Heart left ventricle (tissue), 16 donors: ENCODE measurements around the gene SLC25A47. TPM values are rescaled to one million over a fixed set of nuclear protein-coding genes. Genes with fewer than 3 reads are reported as not detected.

ENCODE experiments used
- ATAC-seq, 4 donors: fragments of 200-7000 bp; cut with Tn5 transposase; one replicate each; pipeline ENCODE4 v1.9.1; 2020 to 2022; ENCODE audit warnings: moderate library complexity in 4 of 4, mild to moderate bottlenecking in 3 of 4, moderate number of reproducible peaks in 1 of 4
- DNase-seq, 5 donors: peaks; one replicate each; pipeline ENCODE4 v3.0.0-alpha.2; 2020
- H3K27ac ChIP-seq, 12 donors: fragments of 200-600 bp; sonication (generic) in 4 of 12; one replicate each; pipeline versions ENCODE4 v1.5.0 to v1.8.0; 2016 to 2022; ENCODE audit warnings: mild to moderate bottlenecking in 2 of 12
- H3K27me3 ChIP-seq, 9 donors: fragments of 200-600 bp; sonication (generic) in 2 of 9; one replicate each; pipeline versions ENCODE4 v1.5.1 to v1.8.0; 2016 to 2022; ENCODE audit warnings: mild to moderate bottlenecking in 3 of 9
- H3K36me3 ChIP-seq, 9 donors: fragments of 200-600 bp; sonication (generic) in 2 of 9; one replicate each; pipeline versions ENCODE4 v1.5.0 to v1.8.0; 2018 to 2022; ENCODE audit warnings: mild to moderate bottlenecking in 2 of 9
- H3K4me1 ChIP-seq, 12 donors: fragments of 200-600 bp; sonication (generic) in 4 of 12; one replicate each; pipeline versions ENCODE4 v1.5.0 to v1.8.0; 2016 to 2022; ENCODE audit warnings: mild to moderate bottlenecking in 3 of 12
- H3K4me3 ChIP-seq, 12 donors: fragments of 200-600 bp; sonication (generic) in 4 of 12; one replicate each; pipeline versions ENCODE4 v1.5.0 to v1.8.0; 2017 to 2022; ENCODE audit warnings: mild to moderate bottlenecking in 9 of 12, moderate library complexity in 4 of 12
- H3K9me3 ChIP-seq, 12 donors: fragments of 200-600 bp; sonication (generic) in 4 of 12; one replicate each; pipeline versions ENCODE4 v1.5.0 to v1.8.0; 2016 to 2022; ENCODE audit warnings: mild to moderate bottlenecking in 1 of 12
- POLR2A ChIP-seq, 2 donors: fragments of 450-650 bp; IDR thresholded peaks; one replicate each; pipeline ENCODE4 v1.6.1; 2017; ENCODE audit warnings: antibody characterized with exemption in 2 of 2, mild to moderate bottlenecking in 2 of 2, moderate library complexity in 2 of 2
- WGBS, 4 donors: extraction: QIAGEN DNeasy Blood & Tissue Kit in 2 of 4; methylation state at CpG; one replicate each; pipeline versions ENCODE4 v1.1.5 to v1.1.7; 2013 to 2018; 5-methylcytosine and 5-hydroxymethylcytosine counted together
- intact Hi-C, 10 donors: fragments of 100-400 bp; cut with DNase I; formaldehyde crosslinking; loops; one replicate each; pipeline versions ENCODE4 v1.11.1 to v1.14.2; 2022
- polyA plus RNA-seq, 2 donors: library from polyadenylated mRNA; stranded (reverse); fragments of 200-250 nt; gene quantifications; one replicate each; pipeline ENCODE4 v1.2.3, GENCODE V29; 2013
- total RNA-seq, 9 donors: library from RNA; depleted of rRNA in 2 of 9; stranded (reverse); fragments of >200 nt in 2 of 9; fragmentation: NEBNext Ultra II Directional in 3 of 9; extraction: Animal tissue kit (Norgen Biotek cat#: 25700) in 3 of 9; gene quantifications; one replicate each; pipeline versions ENCODE4 v1.1.0 to v1.2.4, GENCODE V29; 2016 to 2023
- TF ChIP-seq, protein P1 (sequence below), 12 donors: fragments of 200-600 bp; sonication (generic) in 4 of 12; IDR thresholded peaks; one replicate each; pipeline versions ENCODE4 v1.5.0 to v1.8.0; 2018 to 2022; ENCODE audit warnings: antibody characterized with exemption in 12 of 12, mild to moderate bottlenecking in 5 of 12
- donor health status: ischemic (EF 13 %, LVEDD 7.1; RV severe dilation, severe dysfunction).
- donor health status: healthy with polysubstance abuse.
- donor health status: DM: no; HTN: yes; CAD: no.
- donor health status: DM: no; HTN: no; CAD: no.
- donor health status: ischemic (EF 25% LVEDD 6.9; RV normal size, moderate dysfunction).
- donor health status: ischemic (EF 25% LVEDD 5.7; RV mildly dilated, moderate dysfunction).
- donor health status: healthy.
- donor health status: DM: yes; HTN: yes; CAD: no.
- donor health status: ischemic (EF 35%, LVEDD 5.7; RV mildly dilated, moderate dysfunction).
- donor health status: nonischemic (EF 11% LVEDD 7.7; RV severe dilation, severe dysfunction).
- donor health status: DM: yes; HTN: yes; CAD: no.
- donor health status: PGD.
- donor health status: ischemic (EF 29% LVEDD 5.4; RV normal size, mild dysfunction).
- donor health status: nonischemic (EF 23%, LVEDD 6.1; RV moderate dilation, normal function).

The SLC25A47 gene
- total and polyA plus RNA-seq, 11 donors: not detected

DNA sequence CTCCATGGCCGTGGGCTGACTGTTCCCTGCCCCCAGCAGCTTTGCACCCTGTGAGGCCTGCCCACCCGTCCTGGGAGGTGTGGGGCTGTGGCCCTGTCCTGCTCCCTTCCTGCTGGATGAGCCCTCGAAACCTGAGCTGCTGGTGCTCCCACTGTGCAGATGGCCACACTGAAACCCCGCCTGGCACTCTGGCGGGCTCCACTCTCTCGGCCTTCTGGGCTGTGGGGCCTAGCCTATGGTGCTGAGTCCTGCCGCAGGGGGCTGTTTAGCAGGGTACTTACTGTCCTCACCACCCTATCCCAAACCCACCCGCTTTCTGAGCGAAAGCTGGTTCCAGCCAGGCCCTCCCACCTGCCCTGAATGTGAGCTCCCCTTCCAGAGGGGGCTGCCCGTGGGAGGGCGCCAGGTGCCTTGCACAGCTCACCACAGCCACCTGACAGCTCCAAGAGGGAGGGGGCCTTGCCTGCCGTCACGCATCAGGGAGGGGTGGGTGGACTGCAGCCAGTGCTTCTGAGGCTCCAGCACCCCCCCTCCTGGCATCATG, 7.3 kb downstream of the SLC25A47 start:
- intact Hi-C loops: no loop called here
- Histone ChIP-seq H3K9me3 (no peaks in the 10 kb centered on the region), H3K27ac (no peak overlapping the region), H3K27me3 (no peaks in the 10 kb centered on the region), H3K4me3 (no peak overlapping the region), H3K36me3 (peaks cover 0 to 29% (median 22%) of the 10 kb centered on the region in 9 donors), H3K4me1 (no peaks in the 10 kb centered on the region)
- WGBS, 4 donors: 82 to 88% (median 84%) methylated on average over 7 to 13 of the region's 13 CpGs
- no peak for TF ChIP-seq POLR2A (IDR thresholded peaks at IDR 0.05)
- TF ChIP-seq, protein P1, sequence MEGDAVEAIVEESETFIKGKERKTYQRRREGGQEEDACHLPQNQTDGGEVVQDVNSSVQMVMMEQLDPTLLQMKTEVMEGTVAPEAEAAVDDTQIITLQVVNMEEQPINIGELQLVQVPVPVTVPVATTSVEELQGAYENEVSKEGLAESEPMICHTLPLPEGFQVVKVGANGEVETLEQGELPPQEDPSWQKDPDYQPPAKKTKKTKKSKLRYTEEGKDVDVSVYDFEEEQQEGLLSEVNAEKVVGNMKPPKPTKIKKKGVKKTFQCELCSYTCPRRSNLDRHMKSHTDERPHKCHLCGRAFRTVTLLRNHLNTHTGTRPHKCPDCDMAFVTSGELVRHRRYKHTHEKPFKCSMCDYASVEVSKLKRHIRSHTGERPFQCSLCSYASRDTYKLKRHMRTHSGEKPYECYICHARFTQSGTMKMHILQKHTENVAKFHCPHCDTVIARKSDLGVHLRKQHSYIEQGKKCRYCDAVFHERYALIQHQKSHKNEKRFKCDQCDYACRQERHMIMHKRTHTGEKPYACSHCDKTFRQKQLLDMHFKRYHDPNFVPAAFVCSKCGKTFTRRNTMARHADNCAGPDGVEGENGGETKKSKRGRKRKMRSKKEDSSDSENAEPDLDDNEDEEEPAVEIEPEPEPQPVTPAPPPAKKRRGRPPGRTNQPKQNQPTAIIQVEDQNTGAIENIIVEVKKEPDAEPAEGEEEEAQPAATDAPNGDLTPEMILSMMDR (IDR thresholded peaks at IDR 0.05): no peak
- DNase-seq: no peak
- no peak for ATAC-seq

DNA sequence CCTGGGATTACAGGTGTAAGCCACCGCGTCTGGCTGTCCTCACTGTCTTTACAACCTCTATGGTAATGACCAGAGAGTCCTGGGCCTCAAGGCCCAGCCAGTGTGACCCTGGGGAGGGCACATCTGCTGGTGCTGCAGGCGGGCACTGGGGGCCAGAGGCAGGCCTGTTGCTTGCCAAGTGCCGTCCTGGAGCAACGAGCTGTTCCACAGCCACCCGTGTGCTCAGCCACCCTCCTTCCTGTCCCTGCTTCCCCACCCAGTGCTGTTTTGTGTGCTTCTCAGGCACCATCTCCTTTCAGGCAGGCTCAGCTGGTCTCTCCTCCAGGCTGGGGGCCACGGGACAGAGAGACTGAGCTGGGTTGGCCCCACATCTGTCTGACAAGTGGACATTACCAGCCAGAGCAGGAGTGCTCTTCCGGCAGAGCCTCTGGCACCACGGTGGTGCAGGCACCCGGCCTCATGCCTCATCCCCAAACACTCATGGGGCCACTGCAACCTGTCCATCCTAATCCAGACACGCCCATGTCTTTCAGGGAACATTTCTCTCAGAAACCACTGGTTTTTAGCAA, 9.0 kb downstream of the SLC25A47 start:
- H3K27me3 ChIP-seq: no peaks in the 10 kb centered on the region
- H3K4me1 ChIP-seq: no peaks in the 10 kb centered on the region
- no peak overlapping the region for H3K27ac ChIP-seq
- intact Hi-C loops: no loop called here
- DNase-seq (peak in 1 of 5 donors; percentile 7), ATAC-seq (peak in 1 of 4 donors; percentile 15)
- no peak overlapping the region for H3K4me3 ChIP-seq
- TF ChIP-seq POLR2A (IDR thresholded peaks at IDR 0.05): no peak
- TF ChIP-seq, protein P1 (IDR thresholded peaks at IDR 0.05): no peak
- H3K9me3 ChIP-seq: no peaks in the 10 kb centered on the region
- peaks cover 0 to 45% (median 38%) of the 10 kb centered on the region in 9 donors for H3K36me3 ChIP-seq
- WGBS, 4 donors: 75 to 85% (median 82%) methylated on average over 11 of the region's 11 CpGs

DNA sequence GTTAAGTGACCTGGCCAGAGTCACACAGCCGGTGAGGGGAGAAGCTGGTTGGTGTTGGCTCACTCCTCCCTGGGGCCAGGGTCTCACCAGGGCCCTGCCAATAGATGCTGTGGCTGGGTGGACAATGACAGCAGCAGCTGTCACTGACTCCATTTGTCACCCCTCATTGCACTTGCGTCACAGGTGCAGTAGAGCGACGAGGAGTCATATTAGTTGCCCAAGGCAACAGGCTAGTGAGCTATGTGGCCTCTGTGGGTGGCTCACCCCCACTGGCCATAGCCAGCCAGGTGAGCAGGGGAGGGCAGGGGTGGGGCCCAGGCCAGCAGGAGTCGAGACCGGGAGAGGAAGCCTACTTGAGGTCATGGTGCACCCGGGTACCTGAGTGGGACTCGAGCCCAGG, 9.7 kb downstream of the SLC25A47 start:
- WGBS, 4 donors: 86 to 98% (median 90%) methylated on average over 7 to 8 of the region's 8 CpGs
- H3K36me3 ChIP-seq: peaks cover 0 to 51% (median 44%) of the 10 kb centered on the region in 9 donors
- ATAC-seq: peak in 2 of 4 donors; percentile 6 to 8

DNA sequence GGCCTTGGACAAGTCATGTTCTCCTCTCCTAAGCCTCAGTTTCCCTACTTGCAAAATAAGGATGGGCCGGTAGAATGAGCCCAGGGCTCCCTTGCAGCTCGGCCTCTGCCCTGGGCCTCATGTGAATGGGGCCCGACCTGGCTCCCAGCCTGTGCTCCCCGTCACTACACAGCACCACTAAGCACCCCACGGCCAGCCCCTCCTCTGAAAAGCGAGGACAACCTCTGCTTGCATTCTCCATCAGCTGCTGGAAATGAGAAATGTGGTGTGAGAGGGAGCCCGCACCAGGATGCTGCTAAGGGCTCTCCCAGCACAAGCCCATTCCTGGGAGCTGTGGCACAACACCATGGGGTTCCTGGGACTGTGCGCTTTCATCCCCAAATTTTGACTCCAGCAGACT, 10.2 kb downstream of the SLC25A47 start:
- Histone ChIP-seq H3K4me3 (no peak overlapping the region), H3K27me3 (no peaks in the 10 kb centered on the region), H3K27ac (no peak overlapping the region), H3K4me1 (no peaks in the 10 kb centered on the region), H3K9me3 (no peaks in the 10 kb centered on the region), H3K36me3 (peaks cover 0 to 56% (median 50%) of the 10 kb centered on the region in 9 donors)
- DNase-seq (peak in 1 of 5 donors; percentile 9), ATAC-seq (peak in 1 of 4 donors; percentile 5)
- TF ChIP-seq, protein P1 (IDR thresholded peaks at IDR 0.05): no peak
- TF ChIP-seq POLR2A (IDR thresholded peaks at IDR 0.05): no peak
- intact Hi-C loops: no loop called here
- WGBS, 4 donors: 94 to 99% (median 96%) methylated on average over 8 of the region's 8 CpGs

More for the DNA sequence above, 9.7 kb downstream of the SLC25A47 start:
- DNase-seq: peak in 1 of 5 donors; percentile 18
- Histone ChIP-seq H3K9me3 (no peaks in the 10 kb centered on the region), H3K27ac (no peak overlapping the region), H3K27me3 (no peaks in the 10 kb centered on the region), H3K4me1 (no peaks in the 10 kb centered on the region), H3K4me3 (no peak overlapping the region)
- TF ChIP-seq, protein P1 (IDR thresholded peaks at IDR 0.05): no peak
- no peak for TF ChIP-seq POLR2A (IDR thresholded peaks at IDR 0.05)
- intact Hi-C loops: no loop called here
